Endodermal cell (in vitro differentiated cells): ENCODE results near the gene GJB2. TPM values are rescaled to one million over a fixed set of nuclear protein-coding genes. Genes with fewer than 3 reads are reported as not detected.

Source experiments
- DNase-seq: peaks from one replicate; pipeline ENCODE4 v3.0.0-alpha.2; 2017
- H3K27ac ChIP-seq: 2 replicates; pipeline ENCODE4 v1.5.1; 2013; ENCODE audit warnings: mild to moderate bottlenecking, low read depth, low read length, moderate library complexity
- H3K27me3 ChIP-seq: 2 replicates; pipeline ENCODE4 v1.6.1; 2013; ENCODE audit warnings: mild to moderate bottlenecking, low read length, moderate library complexity; ENCODE audit not compliant: insufficient read depth, control insufficient read depth, poor library complexity, severe bottlenecking
- H3K36me3 ChIP-seq: 2 replicates; pipeline ENCODE4 v1.7.0; 2013; ENCODE audit warnings: mild to moderate bottlenecking, low read length, moderate library complexity; ENCODE audit not compliant: control insufficient read depth, insufficient read depth
- H3K4me1 ChIP-seq: one replicate; pipeline ENCODE4 v1.7.0; 2013; ENCODE audit warnings: low read length; ENCODE audit not compliant: control insufficient read depth, insufficient read depth
- H3K4me3 ChIP-seq: 2 replicates; pipeline ENCODE4 v1.5.1; 2013; ENCODE audit warnings: mild to moderate bottlenecking, low read length, moderate library complexity
- H3K9ac ChIP-seq: 2 replicates; pipeline ENCODE4 v1.6.1; 2013; ENCODE audit warnings: mild to moderate bottlenecking, low read length, moderate library complexity; ENCODE audit not compliant: poor library complexity, severe bottlenecking; ENCODE audit errors: extremely low read depth
- H3K9me3 ChIP-seq: 2 replicates; pipeline ENCODE4 v1.6.1; 2013; ENCODE audit warnings: mild to moderate bottlenecking, low read length, moderate library complexity; ENCODE audit not compliant: control insufficient read depth
- H3K27ac Mint-ChIP-seq: 2 replicates; pipeline ENCODE4 v1.8.0; 2020; ENCODE audit warnings: mixed read lengths
- H3K27me3 Mint-ChIP-seq: 2 replicates; pipeline ENCODE4 v1.8.0; 2021; ENCODE audit warnings: mild to moderate bottlenecking, mixed read lengths; ENCODE audit not compliant: insufficient read depth
- H3K36me3 Mint-ChIP-seq: 2 replicates; pipeline ENCODE4 v1.8.0; 2020; ENCODE audit warnings: low read depth, mixed read lengths
- H3K4me1 Mint-ChIP-seq: 2 replicates; pipeline ENCODE4 v1.8.0; 2020; ENCODE audit warnings: mixed read lengths
- H3K4me3 Mint-ChIP-seq: 2 replicates; pipeline ENCODE4 v1.8.0; 2020; ENCODE audit warnings: mild to moderate bottlenecking, moderate library complexity, mixed read lengths
- H3K9me3 Mint-ChIP-seq: 2 replicates; pipeline ENCODE4 v1.8.0; 2020; ENCODE audit warnings: mild to moderate bottlenecking, mixed read lengths
- WGBS, 2 experiments: methylation state at CpG; one replicate each; pipeline versions ENCODE4 v1.1.5 to v1.1.7; 2013; ENCODE audit warnings: missing lambda C conversion rate in 2 of 2, mixed read lengths in 1 of 2; ENCODE audit not compliant: insufficient coverage in 1 of 2, insufficient read length in 1 of 2; 5-methylcytosine and 5-hydroxymethylcytosine counted together
- total RNA-seq, 2 donors: library from RNA; stranded (reverse); fragmentation: NEBNext Ultra II Directional in 1 of 2; extraction: Animal tissue kit (Norgen Biotek cat#: 25700) in 1 of 2; gene quantifications; 2 replicates in 1 of 2; 3 replicates in 1 of 2; pipeline ENCODE4 v1.2.1, GENCODE V29; 2021
- TF ChIP-seq, protein P1 (sequence below): fragments of 200-600 bp; sonication (generic); conservative IDR thresholded peaks from 2 replicates; pipeline ENCODE4 v1.5.0; 2021; ENCODE audit warnings: antibody characterized with exemption, mild to moderate bottlenecking

The GJB2 gene
- total RNA-seq, 2 donors from 2014 or later = 0.26 to 0.82 TPM

DNA sequence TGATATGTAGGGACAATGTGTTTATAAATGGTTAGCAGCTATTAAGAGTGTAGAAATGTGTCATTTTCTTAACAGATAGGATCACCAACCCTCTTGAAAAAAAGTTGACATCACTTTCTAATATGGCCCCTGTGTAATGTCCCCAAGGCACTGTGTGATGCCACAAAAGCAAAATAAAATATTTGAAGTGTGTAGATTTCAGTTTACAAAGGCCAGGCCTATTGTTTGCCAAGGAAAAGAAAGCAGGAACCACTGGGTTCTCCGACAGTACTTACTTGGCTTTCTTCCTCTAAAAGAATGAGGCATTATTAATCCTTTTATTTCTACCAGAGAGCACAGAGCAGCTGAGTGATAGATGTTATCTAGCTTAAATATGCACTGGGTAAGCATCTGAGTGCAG is 21.4 kb downstream of the GJB2 start:
- DNase-seq = peak; percentile 0
- Histone ChIP-seq H3K9me3 (no peaks in the 10 kb centered on the region), H3K4me3 (no peak overlapping the region), H3K36me3 (no peaks in the 10 kb centered on the region), H3K9ac (no peak overlapping the region), H3K27ac (no peak overlapping the region), H3K27me3 (peaks cover 5% of the 10 kb centered on the region), H3K4me1 (no peaks in the 10 kb centered on the region)
- Mint-ChIP-seq H3K4me1 (peaks cover 6% of the 10 kb centered on the region), H3K27ac (no peak overlapping the region), H3K27me3 (peaks cover 23% of the 10 kb centered on the region), H3K9me3 (no peaks in the 10 kb centered on the region), H3K4me3 (no peak overlapping the region), H3K36me3 (no peaks in the 10 kb centered on the region)
- 100% methylated on average over 1 of the region's 1 CpG; no CpG with 5 or more reads in 1 of the 2 experiments for WGBS, 2 experiments
- TF ChIP-seq, protein P1, sequence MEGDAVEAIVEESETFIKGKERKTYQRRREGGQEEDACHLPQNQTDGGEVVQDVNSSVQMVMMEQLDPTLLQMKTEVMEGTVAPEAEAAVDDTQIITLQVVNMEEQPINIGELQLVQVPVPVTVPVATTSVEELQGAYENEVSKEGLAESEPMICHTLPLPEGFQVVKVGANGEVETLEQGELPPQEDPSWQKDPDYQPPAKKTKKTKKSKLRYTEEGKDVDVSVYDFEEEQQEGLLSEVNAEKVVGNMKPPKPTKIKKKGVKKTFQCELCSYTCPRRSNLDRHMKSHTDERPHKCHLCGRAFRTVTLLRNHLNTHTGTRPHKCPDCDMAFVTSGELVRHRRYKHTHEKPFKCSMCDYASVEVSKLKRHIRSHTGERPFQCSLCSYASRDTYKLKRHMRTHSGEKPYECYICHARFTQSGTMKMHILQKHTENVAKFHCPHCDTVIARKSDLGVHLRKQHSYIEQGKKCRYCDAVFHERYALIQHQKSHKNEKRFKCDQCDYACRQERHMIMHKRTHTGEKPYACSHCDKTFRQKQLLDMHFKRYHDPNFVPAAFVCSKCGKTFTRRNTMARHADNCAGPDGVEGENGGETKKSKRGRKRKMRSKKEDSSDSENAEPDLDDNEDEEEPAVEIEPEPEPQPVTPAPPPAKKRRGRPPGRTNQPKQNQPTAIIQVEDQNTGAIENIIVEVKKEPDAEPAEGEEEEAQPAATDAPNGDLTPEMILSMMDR = no peak

DNA sequence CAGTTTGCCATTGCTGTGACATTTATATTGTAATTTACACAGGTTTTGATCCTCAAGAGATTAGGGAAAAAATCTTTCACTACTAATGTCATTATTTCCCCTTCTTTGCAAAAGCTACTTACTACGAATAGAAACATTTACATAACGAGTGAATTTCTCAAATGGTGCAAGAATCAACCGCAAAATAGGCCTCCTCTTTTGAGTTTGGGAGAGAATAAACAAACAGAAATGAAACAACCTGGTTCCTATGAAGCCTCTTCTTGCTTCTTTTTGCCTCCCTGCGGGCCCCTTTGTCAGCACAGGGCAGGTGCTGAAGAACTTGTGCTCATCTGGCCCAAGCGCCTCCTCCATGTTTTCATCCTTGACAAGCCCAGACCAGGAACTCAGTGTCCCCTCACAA is 21.8 kb downstream of the GJB2 start:
- WGBS, 2 experiments = 67 to 92% methylated on average over 1 to 5 of the region's 5 CpGs
- peak; percentile 7 for DNase-seq
- Histone ChIP-seq H3K27ac (no peak overlapping the region), H3K4me3 (no peak overlapping the region), H3K9me3 (no peaks in the 10 kb centered on the region), H3K9ac (no peak overlapping the region), H3K27me3 (peaks cover 10% of the 10 kb centered on the region), H3K36me3 (no peaks in the 10 kb centered on the region), H3K4me1 (no peaks in the 10 kb centered on the region)
- H3K4me3 Mint-ChIP-seq = no peak overlapping the region
- H3K9me3 Mint-ChIP-seq = no peaks in the 10 kb centered on the region
- peaks cover 6% of the 10 kb centered on the region for H3K4me1 Mint-ChIP-seq
- no peaks in the 10 kb centered on the region for H3K36me3 Mint-ChIP-seq
- H3K27me3 Mint-ChIP-seq = peaks cover 27% of the 10 kb centered on the region
- TF ChIP-seq, protein P1 = no peak
- no peak overlapping the region for H3K27ac Mint-ChIP-seq

DNA sequence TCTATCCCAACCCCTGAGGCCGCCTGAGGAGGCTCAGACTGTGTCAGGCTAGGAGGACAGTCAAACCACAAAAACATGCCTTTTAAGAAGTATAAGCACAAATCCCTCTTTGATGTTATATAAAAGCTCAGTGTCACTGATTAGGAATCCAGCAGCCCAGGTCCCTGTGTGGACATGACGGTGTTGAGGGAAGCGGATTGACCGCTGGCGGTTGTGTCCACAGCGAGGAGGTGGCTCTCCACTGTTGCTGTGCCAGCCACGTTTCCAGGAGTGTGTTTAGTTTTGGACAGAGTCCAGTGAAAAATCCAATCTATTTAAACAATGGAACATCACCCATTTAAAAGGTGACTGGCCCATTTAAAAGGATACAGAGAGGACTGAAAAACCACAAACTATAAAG is 24.3 kb downstream of the GJB2 start:
- Histone ChIP-seq H3K9ac (no peak overlapping the region), H3K4me1 (no peaks in the 10 kb centered on the region), H3K27ac (no peak overlapping the region), H3K27me3 (peaks cover 9% of the 10 kb centered on the region), H3K9me3 (no peaks in the 10 kb centered on the region), H3K36me3 (no peaks in the 10 kb centered on the region), H3K4me3 (no peak overlapping the region)
- TF ChIP-seq, protein P1 = no peak
- 80 to 95% methylated on average over 1 to 7 of the region's 7 CpGs for WGBS, 2 experiments
- Mint-ChIP-seq H3K27ac (no peak overlapping the region), H3K4me1 (peaks cover 6% of the 10 kb centered on the region), H3K36me3 (no peaks in the 10 kb centered on the region), H3K9me3 (no peaks in the 10 kb centered on the region), H3K27me3 (peaks cover 22% of the 10 kb centered on the region), H3K4me3 (no peak overlapping the region)
- DNase-seq = no peak
